Measurements from ENCODE around the gene PSRC1.

PSRC1 gene

GRCh38 chr1:109315288-109315687, 32.3 kb upstream of the PSRC1 start:
- no peak for DNase-seq (ENCODE audit: low read depth)
- H3K4me3 ChIP-seq (ENCODE audit: control insufficient read depth, low read depth, low read length) = no peak overlapping the region
- TF ChIP-seq CTCF (IDR thresholded peaks at IDR 0.05; ENCODE audit: control insufficient read depth, insufficient read depth, low read depth, low read length, missing control alignments) = no peak

- no peak for TF ChIP-seq CTCF (IDR thresholded peaks at IDR 0.05; ENCODE audit: control insufficient read depth, insufficient read depth, low read depth, low read length, missing control alignments)
- no peak for DNase-seq (ENCODE audit: low read depth)
- H3K4me3 ChIP-seq (ENCODE audit: control insufficient read depth, low read depth, low read length) = no peak overlapping the region
Observed at GRCh38 chr1:109314795-109315194, 31.9 kb upstream of the PSRC1 start.

GRCh38 chr1:109312978-109313775, 30.2 kb upstream of the PSRC1 start:
- DNase-seq (ENCODE audit: low read depth) = no peak
- H3K4me3 ChIP-seq (ENCODE audit: control insufficient read depth, low read depth, low read length) = no peak overlapping the region
- TF ChIP-seq CTCF (IDR thresholded peaks at IDR 0.05; ENCODE audit: control insufficient read depth, insufficient read depth, low read depth, low read length, missing control alignments) = no peak

- DNase-seq (ENCODE audit: low read depth) = no peak
- TF ChIP-seq CTCF (IDR thresholded peaks at IDR 0.05; ENCODE audit: control insufficient read depth, insufficient read depth, low read depth, low read length, missing control alignments) = no peak
- H3K4me3 ChIP-seq (ENCODE audit: control insufficient read depth, low read depth, low read length) = no peak overlapping the region
Observed at GRCh38 chr1:109312246-109312645, 29.3 kb upstream of the PSRC1 start.

GRCh38 chr1:109309347-109309746, 26.4 kb upstream of the PSRC1 start:
- no peak overlapping the region for H3K4me3 ChIP-seq (ENCODE audit: control insufficient read depth, low read depth, low read length)
- no peak for DNase-seq (ENCODE audit: low read depth)
- TF ChIP-seq CTCF (IDR thresholded peaks at IDR 0.05; ENCODE audit: control insufficient read depth, insufficient read depth, low read depth, low read length, missing control alignments) = no peak

GRCh38 chr1:109307274-109308021, 24.5 kb upstream of the PSRC1 start:
- no peak overlapping the region for H3K4me3 ChIP-seq (ENCODE audit: control insufficient read depth, low read depth, low read length)
- no peak for DNase-seq (ENCODE audit: low read depth)
- TF ChIP-seq CTCF (IDR thresholded peaks at IDR 0.05; ENCODE audit: control insufficient read depth, insufficient read depth, low read depth, low read length, missing control alignments) = no peak
